HG03025 (cell line): ENCODE results near the gene CFP.

Experiments used
- ATAC-seq: cut with Tn5 transposase; IDR thresholded peaks from one replicate; pipeline ENCODE4 v1.9.1; 2021; ENCODE audit warnings: mild to moderate bottlenecking, moderate library complexity; ENCODE audit not compliant: unreplicated experiment, low FRiP score

The CFP gene

DNA sequence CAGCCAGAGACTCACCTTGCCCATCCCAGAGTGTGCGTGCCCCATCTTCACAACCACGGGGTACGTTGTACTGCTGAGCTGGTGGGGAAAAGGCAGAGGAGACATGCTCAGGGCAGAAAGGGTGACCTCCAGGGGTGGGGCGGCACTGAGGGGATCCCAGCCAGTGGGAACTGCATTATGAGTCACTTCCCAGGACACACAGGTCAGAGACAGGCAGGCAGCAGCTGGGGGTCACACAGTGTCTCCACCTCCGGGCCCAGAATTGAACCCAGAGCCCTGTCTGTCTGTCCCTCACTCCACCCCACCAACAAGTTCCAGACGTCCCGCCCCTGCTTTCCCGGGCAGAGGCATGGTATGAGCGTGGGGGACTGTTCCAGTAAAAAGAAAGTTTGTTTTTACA, 52.3 kb downstream of the CFP start:
- no peak for ATAC-seq

DNA sequence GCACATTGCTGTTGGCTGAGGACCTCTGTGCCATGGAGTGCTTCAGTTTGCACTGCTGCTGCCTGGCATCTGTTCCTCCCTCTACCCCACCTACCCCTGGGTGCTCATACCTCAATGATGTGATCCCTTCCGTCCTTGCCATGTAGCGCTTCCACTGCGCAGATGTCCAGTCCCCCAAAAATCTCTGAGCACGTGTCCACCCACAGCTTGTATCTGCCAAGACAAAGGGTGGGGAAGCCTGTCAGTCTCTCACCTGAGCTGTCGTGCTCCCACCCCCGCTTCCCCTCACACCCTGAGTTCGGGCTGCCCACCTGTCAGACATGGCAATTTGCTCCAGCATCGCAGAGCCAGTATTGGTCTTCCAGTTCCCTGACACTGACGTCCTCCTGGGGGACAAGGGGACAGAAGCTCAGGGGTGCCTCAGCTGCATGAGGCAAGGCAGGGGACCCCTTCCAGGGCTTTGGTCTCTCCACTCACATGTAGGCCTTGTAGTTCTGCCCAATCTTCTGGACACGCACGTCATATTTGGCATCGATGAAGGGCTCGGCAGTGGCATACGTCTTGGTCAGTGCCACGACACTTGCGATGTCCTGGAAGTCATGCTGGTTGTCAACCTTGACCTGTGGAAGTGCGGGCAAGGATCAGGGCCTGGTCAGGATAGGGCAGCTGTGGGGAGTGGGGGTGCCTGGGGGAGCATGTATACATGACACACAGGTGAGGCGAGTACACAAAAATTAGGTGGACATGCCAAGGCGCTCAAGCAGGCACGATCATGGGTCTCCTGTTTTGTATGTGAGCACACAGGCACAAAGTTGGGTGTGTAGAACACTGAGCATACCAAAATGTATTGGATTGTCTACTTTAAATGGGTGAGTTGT, 53.5 kb downstream of the CFP start:
- ATAC-seq = no peak

DNA sequence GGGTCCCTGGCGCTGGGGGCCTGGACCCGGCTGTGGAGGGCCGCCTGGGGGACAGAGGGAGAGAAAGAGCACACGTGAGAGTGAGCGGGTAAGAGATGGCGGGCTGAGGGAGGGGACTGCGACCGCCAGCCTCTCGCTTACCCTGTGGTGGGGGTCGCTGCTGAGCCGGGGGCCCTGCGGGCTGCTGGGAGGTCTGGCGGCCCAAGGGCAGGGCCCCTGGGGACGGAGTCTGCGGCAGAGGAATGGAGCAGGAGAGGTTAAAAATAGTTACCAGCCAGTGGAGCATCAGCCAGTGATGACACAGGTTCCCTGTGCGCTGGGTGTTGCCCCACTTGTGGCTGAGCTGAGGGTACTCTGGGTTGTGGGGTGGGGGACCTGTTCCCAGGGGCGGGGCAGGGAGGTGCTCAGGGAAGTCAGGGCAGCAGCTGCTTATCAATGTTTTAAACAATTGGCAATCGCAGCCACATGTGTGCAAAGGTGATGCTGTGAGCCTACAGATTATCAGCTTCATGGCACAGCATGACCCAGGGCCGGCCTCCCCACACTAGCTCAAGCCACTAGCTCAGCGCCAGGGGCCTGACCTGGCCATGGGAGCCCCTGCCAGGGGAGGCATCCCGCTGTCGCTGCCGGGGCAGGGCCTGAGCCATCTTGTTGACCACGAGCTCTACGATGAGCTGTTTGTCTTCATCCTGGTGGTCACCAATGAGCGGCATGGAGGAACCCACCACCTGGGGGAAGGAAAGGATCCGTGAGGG, 55.0 kb downstream of the CFP start:
- ATAC-seq = no peak

DNA sequence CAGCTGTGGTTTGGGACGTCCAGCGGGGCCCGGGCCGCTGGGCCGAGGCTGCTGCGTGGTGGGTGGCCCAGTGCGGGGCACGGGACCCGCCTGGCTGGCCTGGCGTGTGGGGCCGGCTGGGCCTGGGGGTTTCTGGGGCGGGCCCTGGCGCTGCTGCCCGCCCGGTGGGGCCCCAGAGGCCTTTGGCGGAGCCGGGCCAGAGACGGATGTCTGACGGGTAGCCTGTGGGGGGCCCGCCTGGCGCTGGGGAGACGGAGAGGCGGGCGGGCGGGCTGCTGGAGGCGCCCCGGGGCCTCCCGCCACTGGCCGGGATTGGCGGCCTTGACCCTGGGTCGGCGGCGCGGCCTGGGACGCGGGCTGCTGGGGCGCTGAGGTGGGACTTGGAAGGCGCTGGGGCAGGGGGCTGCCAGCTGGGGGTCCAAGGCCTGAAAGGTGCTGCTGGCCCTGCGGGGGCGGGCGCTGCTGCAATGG, 55.6 kb downstream of the CFP start:
- ATAC-seq = no peak

DNA sequence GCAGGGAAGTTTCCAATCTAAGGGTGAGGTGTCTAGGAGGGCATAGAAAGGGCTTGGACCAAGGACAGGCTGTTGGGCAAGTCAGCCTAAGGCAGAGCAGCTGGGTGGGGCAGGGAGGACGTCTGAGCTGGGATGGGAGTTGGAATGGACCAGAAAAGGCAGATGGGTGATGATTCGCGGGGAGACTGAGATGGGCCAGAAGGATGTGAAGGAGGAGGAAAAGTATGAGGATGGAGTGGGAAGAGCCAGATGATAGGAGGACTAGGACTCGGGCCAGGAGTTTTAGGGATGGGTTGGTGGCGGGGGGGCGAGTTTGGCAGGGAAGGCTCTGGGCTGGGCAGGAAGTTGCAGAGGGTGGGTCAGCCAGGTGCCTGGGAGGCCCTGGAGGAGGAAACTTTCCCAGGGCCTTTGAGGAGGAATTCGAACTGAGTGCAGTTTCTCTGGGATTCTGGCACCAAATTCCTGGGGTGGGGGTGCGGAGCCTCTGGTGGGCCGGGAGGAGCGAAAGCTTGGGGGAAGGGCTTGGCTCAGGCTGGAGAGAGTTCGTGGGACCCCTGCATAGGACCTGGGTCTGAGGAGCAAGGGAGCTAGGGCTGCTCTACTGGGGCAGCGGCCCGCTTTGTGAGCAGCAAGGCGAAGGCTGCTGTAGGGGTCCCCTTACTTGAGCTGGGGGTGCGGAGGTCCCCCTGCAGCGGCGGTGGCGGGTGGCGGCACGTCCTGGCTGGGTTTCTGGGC, 56.2 kb downstream of the CFP start:
- no peak for ATAC-seq
